HFF-Myc (cell line): Measurements from ENCODE around the gene NEUROD2.
A peak's percentile ranks its signal among the peaks of the same experiment; 100 is the strongest.

ENCODE experiments used
- DNase-seq: peaks from one replicate; pipeline ENCODE4 v3.0.0-alpha.2; 2011; ENCODE audit warnings: low read depth; ENCODE audit errors: extremely low read depth
- H3K4me3 ChIP-seq: replicated peaks from 2 replicates; pipeline ENCODE4 v1.5.1; 2011; ENCODE audit warnings: low read depth, mild to moderate bottlenecking, control low read depth, low read length
- TF ChIP-seq, protein P1 (sequence below): IDR thresholded peaks from 2 replicates; pipeline ENCODE4 v1.5.1; 2012; ENCODE audit warnings: mild to moderate bottlenecking, low read depth, low read length, control low read depth; ENCODE audit errors: missing control alignments

Gene NEUROD2

DNA sequence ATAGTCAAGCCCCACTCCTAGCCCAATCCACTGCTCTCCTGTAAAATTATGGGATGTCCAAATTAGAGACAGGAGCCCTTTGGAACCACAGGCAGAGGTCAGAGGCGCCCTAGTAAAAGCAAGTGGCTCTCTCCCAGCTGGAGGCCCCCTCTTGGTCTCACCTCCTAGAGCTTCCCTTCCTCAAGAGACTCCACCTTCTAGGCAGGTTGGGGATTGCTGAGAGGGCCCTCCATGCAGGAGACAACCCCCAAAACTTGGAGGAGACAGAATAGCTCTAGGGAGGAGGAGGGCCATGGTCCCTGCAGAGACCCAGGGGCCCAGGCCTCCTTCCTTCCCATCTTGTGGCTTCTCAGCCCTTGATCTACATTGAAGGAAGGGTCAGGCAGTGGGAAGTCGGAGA is 29.4 kb downstream of the NEUROD2 start:
- H3K4me3 ChIP-seq, result no peak overlapping the region
- TF ChIP-seq, protein P1, sequence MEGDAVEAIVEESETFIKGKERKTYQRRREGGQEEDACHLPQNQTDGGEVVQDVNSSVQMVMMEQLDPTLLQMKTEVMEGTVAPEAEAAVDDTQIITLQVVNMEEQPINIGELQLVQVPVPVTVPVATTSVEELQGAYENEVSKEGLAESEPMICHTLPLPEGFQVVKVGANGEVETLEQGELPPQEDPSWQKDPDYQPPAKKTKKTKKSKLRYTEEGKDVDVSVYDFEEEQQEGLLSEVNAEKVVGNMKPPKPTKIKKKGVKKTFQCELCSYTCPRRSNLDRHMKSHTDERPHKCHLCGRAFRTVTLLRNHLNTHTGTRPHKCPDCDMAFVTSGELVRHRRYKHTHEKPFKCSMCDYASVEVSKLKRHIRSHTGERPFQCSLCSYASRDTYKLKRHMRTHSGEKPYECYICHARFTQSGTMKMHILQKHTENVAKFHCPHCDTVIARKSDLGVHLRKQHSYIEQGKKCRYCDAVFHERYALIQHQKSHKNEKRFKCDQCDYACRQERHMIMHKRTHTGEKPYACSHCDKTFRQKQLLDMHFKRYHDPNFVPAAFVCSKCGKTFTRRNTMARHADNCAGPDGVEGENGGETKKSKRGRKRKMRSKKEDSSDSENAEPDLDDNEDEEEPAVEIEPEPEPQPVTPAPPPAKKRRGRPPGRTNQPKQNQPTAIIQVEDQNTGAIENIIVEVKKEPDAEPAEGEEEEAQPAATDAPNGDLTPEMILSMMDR, result no peak
- no peak for DNase-seq

GRCh38 chr17:39576187-39576586 is 31.5 kb downstream of the NEUROD2 start:
- TF ChIP-seq, protein P1, result peak; percentile 74
- DNase-seq, result no peak
- no peak overlapping the region for H3K4me3 ChIP-seq

DNA sequence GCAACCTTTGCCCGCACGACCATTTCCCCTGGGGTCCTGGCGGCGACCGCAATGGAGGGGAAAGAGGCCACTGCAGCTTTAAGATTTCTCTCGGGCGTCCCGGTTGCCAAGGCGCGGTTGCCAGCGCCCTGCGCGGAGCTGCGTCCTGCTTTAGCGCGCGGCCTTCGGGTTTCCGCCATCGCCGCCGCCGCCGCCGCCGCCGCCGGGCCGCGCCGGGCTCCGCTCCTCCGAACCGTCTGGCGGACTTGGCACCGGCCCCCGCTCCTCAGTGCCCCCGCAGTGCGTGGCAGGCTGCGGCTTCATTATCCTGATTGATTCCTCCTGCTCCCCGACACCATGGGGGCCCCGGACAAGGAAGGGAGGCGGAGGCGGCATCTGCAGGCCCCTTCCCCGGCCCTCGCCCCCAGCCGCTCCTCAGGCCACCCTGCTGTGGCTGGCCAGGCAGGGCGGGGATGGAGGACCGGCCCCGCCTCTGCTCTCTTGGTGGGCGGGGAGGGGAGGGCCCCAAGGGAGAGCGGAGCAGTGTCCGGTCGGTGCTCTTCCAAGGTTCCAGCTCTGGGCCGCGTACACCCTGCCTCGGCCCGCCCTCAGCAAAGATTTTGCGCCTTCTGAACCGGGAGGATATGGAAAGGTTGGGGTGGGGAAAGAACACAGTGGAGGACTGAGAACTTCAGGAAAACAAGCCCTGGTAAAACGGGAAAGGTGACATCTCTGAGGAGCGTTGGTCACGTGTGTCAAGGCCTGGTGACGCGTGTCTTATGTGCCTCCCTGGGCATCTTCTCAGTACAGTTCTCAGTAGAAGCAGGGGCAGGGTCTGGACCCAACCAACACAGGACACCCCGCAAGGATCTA is 34.0 kb downstream of the NEUROD2 start:
- peak overlapping the region; percentile 48 for H3K4me3 ChIP-seq
- TF ChIP-seq, protein P1, result no peak
- DNase-seq, result no peak

DNA sequence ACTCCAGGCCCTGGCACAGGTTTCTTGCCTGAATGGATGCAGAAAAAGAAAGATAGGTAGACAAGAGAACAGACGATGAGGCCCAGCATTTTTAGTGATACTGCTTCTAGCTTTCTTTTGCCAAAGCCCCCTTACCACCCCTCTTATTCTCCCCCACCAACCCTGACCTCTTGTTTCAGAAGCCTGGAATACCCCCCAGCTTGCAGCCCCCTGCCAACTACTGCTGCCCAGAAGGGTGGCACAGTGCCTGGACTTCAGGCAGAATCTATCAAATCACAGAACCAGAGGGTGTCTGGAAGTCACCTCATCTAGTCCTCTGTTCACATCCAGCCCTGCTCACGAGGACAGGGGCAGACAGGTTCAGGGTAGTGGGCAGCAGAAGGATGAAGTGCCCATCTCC is 35.6 kb downstream of the NEUROD2 start:
- no peak for DNase-seq
- TF ChIP-seq, protein P1, result no peak

GRCh38 chr17:39569126-39569525 is 38.6 kb downstream of the NEUROD2 start:
- DNase-seq, result no peak

More for the DNA sequence above, 35.6 kb downstream of the NEUROD2 start:
- H3K4me3 ChIP-seq, result no peak overlapping the region

DNA sequence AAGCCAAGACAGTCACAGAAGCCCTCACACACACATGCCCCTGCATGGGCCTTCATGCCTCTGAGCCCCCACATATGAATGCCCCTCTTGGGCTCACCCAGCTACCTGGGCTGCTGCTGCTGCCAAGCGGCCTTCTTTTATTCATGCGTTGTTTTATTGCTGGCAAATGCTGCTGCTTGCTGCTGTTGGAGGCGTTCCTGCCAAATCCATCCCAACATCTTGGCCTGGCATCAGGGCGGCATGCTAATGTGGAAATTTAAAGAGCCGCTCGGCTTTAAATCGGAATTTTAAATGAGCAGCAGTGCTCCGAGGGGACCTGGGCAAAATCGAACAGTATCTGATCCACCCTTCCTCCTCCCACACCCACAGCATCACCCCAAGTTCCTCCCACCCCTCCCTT is 39.0 kb downstream of the NEUROD2 start:
- H3K4me3 ChIP-seq, result no peak overlapping the region
- DNase-seq, result no peak
- TF ChIP-seq, protein P1, result no peak

More at GRCh38 chr17:39569126-39569525, 38.6 kb downstream of the NEUROD2 start:
- TF ChIP-seq, protein P1, result no peak
- H3K4me3 ChIP-seq, result no peak overlapping the region
